HG02798 (cell line): Measurements from ENCODE around the gene PHLPP1.

ENCODE experiments used
- ATAC-seq: cut with Tn5 transposase; IDR thresholded peaks from one replicate; pipeline ENCODE4 v1.9.1; 2021; ENCODE audit warnings: mild to moderate bottlenecking; ENCODE audit not compliant: unreplicated experiment, poor library complexity

Gene PHLPP1

DNA sequence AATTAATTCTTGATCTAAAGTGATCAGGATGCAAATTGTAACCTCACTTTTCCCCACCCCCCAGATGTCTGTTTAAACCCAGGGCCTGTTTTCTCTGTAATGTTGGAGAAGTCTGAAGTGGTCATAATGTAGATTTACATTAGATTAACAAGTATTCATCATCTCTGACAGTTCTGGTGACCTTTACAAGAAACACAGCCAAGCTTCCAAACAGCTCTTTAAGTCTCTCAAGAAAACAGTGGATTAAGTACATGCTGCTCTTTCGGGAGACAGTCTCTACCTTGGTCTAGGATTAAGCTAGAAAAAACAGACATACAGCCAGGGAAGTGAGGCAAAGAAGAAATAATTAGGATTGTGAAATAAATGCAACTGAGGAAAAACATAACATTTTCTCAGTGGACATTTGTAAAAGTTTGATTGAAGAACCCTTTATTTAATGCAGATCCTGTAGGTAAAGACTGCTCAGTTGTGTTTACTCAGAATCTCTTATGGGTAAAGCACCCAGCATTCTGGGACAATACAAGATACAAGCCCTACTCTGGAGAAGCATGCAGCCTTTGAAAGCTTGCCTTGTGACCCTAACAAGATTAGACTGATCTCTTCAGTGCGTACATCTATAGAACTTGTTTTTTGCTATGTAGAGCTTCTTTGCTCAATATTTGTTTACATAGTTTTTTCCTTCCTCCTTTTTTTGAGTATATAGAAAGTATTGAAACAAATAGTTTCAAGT lies 203.9 kb downstream of the PHLPP1 start:
- no peak for ATAC-seq

DNA sequence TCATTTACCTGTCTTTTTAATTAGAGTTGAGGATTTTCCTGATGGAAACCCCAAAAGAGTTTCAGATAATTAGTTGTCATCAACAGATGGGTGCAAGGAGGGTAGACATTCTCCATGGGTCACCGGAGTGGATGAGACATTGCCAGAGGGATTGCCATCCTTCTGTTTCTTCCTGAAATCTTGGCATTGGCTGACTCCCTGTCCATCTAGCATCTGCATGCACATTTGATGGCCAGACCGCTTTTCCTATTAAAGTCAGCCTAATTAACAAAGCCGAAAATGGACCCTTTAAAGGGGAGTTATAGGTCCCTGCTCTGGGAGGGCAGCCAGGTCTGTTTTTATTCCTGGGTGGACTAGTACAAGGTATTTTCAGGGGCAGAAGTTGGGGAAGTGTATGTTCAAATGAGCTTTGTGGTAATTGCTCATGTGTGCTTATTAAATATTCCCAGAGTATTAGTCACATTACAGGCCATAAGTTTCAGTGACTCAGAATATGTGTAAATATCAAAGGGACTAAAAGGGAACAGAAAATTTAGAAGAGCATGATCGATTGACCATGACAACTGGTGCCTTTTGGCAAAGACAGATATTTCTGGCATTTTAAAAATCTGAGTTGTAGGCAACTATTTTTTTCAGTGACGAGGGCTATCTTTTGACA lies 209.8 kb downstream of the PHLPP1 start:
- no peak for ATAC-seq

DNA sequence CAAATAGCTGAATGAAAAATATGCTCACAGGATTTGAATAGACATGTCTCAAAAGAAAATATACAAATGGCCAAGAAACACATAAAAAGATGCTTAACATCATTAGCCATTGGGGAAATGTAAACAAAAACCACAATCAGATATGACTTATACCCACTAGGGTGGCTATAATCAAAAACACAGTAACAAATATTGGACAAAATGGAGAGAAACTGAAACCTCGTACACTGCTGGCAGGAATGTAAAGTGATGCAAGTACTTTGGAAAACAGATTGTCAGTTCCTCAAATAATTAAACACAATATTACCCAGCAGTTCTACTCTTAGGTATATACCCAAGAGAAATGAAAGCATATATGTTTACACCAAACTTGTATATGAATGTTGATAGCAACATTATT lies 213.0 kb downstream of the PHLPP1 start:
- ATAC-seq, result no peak

DNA sequence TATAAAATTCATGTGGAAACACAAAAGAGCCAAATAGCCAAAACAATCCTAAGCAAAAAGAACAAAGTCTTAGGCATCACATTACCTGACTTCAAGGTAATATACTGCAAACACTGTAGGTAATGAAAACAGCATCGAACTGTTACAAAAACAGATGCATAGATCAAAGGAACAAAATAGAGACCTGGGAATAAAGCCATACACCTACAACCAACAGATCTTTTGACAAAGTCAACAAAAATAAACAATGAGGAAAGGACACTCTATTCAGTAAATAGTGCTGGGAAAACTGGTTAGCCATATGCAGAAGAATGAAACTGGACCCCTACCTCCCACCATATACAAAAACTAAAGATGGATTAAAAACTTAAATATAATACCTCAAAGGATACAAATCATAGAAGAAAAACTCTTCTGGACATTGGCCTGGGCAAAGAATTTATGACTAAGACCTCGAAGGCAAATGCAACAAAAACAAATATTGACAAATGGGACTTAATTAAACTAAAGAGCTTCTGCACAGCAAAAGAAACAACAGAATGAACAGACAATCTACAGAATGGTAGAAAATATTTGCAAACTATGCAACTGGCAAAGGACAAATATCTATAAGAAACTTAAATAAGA lies 218.0 kb downstream of the PHLPP1 start:
- ATAC-seq, result no peak

DNA sequence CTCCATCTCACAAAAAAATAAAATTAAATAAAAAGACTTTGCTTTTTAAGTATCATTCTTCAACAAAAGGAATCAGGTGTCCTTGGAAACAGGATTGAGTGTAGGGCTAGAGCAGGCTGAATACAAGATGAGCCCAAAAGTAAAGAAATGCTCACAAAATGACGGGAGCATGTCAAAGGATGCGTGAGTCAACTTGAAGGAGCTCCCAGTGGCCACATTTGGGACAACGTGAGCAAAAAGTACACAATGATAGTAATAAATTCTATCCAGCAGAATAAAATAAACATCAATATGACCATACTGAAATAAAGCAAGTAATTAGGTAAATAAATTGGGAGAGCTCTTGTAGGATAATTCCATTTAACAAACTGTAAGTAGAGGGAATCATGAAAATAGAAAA lies 220.7 kb downstream of the PHLPP1 start:
- ATAC-seq, result no peak

DNA sequence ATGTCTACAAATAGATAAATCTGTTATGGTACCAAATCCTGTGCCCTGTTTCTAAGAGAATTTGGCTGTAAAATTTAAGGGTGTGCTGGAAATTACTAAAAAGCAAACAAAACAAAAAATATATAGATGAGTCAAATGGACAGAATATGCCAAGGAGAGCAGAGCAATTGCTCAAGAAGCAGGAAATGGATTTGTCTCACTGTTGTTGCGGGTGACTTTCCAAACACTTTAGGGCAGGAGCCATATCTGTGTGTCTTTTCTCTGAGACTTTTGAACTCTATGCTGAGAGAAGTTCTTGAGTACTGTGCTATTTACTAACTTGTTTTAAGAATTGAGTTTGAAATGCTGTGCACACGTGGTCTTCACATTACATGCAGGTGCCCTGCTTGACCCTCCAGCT lies 221.7 kb downstream of the PHLPP1 start:
- no peak for ATAC-seq

DNA sequence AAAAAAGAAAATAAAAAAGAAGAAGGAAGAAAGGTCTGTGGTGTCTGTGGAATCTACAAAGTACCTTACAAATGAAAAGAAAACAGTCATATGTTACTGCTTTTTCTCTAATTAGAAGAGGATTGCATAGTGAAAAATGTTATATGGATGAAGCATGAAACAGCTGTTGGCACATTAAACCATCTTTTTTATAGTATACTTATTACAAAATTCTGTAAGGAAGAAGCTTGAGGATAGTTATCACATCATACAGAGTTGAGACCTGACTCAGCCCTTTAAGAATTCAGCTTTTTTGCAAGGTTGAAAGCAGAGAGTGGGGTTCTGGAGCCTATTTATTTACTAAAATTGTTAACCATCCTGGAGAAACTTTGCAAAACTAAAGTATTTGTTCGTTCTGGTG lies 222.7 kb downstream of the PHLPP1 start:
- ATAC-seq, result no peak

DNA sequence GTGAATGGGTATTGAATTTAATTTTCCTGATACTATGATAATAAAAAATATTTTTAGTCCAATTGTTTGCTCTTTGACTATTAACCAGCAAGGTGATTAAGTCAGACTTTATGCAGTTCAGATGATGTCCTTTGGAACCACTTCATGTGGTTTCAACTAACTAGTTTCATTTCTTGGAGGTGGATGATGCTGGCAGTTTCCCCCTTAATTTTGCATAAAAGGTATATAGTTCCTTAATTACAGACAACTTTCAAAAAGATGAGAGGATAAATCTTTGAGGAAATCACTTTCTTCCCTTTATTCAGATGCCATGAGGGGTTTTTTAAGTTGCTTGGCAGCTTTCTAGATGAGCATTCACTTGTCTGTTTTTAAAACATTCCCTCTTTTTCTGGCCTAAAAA lies 223.1 kb downstream of the PHLPP1 start:
- ATAC-seq, result peak; percentile 69

DNA sequence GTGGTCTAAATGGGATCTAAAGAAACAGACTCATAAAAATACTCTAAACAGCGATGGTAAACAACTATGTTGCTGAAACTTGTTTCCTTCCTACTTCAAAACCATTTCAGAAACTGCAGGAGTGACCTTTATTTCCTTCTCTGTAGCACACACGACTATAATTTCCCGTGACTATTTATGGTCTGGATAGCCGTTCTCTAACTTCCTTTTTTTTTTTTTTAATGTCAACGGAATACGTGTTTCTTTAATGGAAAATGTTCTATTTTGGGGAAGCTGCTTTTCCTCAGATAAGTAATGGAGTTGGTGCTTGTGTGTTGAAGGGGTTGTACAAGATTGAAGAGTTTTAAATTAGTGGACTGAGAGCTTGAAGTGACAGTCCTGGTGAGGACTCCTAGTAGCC lies 224.1 kb downstream of the PHLPP1 start:
- ATAC-seq, result no peak

DNA sequence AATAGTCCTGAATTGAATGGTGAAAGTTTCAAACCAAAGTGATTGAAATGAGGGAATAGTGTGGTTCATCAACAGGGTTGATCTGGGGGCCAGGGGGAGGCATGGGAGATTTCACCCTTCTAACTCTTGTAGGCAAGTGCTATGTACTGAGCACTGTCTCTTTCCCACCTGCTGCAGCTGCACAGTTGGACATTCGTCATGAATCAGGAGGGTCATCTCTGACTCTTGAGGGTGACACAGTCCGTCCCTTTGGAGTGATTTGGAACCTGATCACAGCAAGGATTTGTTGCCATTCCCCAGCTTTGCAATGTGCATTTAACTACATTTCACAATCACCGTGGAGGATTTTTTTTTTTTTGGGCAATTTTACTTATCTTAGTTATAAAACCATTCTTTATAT lies 224.6 kb downstream of the PHLPP1 start:
- ATAC-seq, result no peak

DNA sequence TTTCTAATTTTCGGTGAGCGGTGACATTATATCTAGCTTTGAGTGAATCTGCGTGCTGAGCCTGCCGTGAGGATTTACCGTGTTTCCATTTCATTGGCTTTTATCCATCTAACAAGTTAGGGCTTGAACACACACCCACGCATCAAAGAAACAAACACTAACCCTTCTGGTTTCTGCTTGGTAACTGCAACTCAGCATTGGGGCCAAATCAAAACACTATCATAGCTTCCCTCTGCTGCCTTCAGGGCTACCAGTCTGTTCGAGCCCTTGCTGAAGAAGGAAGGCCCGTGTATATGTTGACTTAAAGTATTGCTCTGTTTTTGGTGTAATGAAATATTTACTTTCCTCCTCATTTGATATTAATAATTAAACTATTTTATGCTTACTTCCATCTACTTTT lies 227.2 kb downstream of the PHLPP1 start:
- no peak for ATAC-seq

DNA sequence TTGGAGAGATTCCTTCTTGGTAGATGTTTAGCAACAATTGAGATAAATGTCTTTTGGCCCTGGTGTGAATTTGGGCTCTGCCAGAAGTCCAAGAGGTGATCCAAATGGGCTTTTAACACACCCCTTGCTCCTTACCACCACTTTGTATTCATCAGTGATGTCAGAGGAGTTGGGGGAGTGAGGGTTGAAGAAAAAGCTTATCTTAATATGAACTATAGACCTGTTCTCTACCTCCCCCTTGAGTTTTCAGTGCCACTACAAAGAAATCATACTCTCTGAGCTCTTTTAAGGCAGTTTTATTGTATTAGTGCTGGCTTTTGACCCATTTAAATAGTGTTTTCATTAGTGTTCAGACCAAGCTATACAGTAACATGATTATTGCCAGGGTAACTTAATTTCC lies 229.1 kb downstream of the PHLPP1 start:
- ATAC-seq, result no peak

DNA sequence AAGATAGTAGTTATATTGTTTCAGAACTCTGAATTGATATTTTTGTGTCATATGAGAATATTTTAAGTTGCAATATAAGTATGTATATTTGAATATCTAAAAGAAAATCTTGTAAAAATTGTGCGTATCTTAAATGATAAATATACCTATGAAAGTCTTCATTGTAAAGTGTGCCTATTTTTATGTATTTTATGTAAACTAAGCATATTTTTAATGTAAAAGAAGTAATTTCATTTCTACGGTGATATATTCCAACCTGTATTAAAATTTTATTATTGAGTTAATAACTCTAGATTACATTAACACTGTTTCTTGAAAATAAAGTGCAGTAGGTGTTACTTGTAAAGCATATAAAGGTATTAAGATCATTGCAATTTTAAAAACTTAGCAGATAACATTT lies 233.4 kb downstream of the PHLPP1 start:
- no peak for ATAC-seq

DNA sequence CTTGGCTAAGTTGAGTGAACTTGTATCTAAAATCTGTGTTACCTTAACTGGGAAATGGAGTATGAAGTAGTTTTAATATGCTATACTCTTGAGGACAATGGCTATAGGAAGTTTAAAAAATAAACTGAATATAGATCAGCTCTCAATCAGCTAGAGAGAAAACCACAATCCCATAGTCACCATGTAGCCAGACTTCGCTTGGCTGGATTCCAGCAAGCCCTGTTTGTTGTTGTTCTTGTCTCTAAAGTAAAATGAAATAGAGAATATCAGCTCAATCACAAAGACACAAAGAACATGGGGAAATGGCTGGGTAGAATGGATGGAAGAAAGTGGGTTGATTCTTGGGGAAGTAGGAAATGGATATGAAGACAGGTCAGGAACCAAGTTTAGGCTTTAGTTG lies 234.9 kb downstream of the PHLPP1 start:
- no peak for ATAC-seq

DNA sequence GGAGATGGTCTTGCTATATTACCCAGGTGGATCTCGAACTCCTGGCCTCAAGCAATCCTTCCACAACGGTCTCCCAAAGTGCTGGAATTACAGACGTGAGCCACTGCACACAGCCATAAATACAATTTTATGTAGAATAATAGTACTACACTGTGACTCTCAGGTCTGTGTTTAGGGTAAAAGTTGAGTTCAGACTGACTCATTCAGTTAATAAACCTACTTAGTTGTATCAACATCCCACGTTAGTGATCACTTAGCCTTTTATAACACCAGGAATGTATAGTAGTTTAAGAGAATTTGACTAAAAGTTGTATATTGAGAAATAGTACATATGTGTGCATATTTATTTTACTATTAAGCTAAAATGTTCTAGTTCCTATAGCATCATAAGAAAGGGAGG lies 237.5 kb downstream of the PHLPP1 start:
- no peak for ATAC-seq

DNA sequence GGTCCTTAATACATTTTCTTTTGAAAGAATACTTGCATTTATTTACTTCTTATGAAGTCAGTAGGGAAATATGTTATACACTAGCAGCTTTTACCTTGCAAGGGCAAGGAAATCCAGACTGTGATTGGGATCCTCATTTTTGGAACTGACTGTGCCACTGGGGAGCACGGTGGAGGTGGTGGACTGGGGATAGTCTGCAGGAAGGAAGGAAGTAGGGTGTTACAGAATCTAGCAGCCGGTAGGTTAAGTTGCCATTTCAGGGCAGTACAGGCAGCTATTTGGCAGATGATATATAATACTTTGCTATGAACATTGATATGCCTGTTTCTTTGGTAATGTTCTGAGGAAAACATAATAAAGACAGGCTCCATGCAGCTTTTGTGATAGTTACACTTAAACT lies 238.3 kb downstream of the PHLPP1 start:
- no peak for ATAC-seq

DNA sequence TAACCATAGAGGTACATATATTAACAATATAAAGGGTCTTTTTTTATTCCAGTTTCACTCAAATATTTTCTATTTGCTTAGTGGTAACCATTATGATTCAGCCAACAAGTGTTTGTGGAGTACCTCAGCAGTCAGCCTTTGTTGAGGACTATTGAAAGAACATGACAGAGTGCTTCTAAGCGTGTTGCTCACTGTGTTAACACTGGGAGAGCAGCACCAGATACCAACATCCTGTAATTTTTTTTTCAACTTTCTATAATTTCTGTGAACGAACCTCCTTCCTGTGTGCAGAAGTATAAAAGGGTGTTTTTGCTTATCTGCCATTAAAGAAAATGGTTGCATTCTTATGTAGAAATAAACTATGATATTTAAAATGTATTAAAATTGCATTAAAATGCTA lies 239.0 kb downstream of the PHLPP1 start:
- ATAC-seq, result no peak

DNA sequence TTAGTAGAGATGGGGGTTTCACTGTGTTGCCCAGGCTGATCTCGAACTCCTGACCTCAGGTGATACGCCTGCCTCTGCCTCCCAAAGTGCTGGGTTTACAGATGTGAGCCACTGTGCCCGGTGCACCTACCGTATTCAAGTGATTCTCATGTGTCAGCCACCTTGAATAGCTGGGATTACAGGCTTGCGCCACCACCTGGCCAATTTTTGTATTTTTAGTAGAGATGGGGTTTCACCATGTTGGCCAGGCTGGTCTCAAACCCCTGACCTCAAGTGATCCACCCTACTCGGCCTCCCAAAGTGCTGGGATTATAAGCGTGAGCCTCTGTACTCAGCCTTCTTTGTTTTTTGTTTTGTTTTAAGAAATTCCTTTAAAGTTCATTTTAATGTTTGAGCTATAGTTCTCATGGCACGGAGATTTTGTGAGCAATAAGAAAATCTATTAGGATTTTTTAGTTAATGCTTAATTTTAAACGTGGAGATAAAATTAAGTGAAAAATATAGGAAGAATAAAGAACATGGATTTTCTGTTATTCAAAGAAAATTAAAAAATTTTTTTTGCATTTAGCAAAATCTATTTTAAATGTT lies 242.6 kb downstream of the PHLPP1 start:
- ATAC-seq, result peak; percentile 85

DNA sequence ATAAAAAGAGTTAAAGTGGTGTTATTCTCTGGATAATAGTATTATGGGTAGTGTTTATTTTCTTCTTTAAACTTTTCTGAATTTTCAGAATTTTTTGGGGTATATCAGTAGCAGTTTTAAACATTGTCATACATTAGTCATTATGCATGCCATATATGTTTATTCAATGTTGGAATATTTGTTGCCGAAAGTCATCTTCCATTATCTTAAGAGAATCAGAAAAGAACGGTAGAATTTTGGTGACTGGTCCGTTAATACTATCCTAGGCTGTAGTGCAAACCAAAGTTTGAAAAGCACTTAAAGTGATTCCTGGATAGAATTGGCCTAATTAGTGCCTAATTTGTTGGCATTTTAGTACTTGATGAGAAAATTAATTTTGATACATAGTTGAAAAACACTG lies 244.1 kb downstream of the PHLPP1 start:
- ATAC-seq, result no peak

DNA sequence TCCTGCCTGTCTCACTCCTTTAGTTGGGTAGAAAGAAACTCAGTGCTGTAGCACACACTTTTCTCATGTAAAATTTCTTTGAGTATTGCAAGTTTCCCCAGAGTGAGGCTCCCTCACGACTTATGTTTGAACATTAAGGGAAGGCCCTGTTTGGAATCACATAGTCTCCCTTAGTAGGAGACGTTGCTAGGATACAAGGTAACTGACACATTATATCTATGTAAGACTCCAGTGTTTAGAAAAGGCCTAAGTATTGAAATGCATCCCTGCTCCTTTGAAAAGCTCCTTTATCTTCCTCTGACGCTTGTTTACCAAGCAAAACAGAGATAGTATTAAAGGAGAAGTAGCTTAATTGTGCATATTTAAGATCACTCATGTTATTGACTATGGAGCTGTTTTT lies 248.2 kb downstream of the PHLPP1 start:
- no peak for ATAC-seq

DNA sequence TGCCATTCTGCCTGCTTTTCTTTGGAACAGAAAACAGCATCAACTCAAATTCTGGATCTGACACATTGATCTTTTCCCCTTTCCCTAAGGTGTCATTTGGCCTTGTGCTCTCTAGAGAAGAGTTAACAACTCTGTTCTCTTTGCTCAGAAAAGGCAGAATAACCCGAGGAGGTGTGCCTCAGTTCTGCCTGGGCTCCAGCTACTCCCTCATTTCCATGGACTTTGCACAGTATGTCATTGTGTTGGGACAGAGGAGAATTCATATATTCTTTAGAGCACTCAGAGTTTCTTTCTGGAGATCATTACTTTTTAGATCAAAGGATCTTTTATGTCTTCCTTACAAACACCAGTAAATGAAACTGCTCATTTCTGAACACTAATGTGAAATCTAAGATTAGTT lies 249.1 kb downstream of the PHLPP1 start:
- no peak for ATAC-seq
